Cardiac fibroblast (primary cell): ENCODE results near the gene NLGN1.
A peak's percentile ranks its signal among the peaks of the same experiment; 100 is the strongest.
"Not testable (repeated sequence)": the region's sequence is repeated elsewhere in the genome, so short reads cannot be mapped to it uniquely, and the experiment has no call there.

Experiments used
- DNase-seq, 2 donors: peaks; one replicate each; pipeline versions ENCODE4 v3.0.0 to v3.0.0-alpha.2; 2010; ENCODE audit warnings: low read depth in 2 of 2
- H3K4me3 ChIP-seq, 2 donors: replicated peaks in 1 of 2; 1 replicate in 1 of 2; 2 replicates in 1 of 2; pipeline ENCODE4 v1.5.1; 2011; ENCODE audit warnings: low read depth in 2 of 2, low read length in 2 of 2, mild to moderate bottlenecking in 2 of 2, moderate library complexity in 1 of 2
- TF ChIP-seq, protein P1 (sequence below): IDR thresholded peaks from one replicate; pipeline ENCODE4 v1.5.1; 2011; ENCODE audit warnings: low read depth, mild to moderate bottlenecking, low read length, inconsistent platforms

Gene NLGN1

GRCh38 chr3:174202561-174202960 lies 805.0 kb downstream of the NLGN1 start:
- no peak overlapping the region for H3K4me3 ChIP-seq
- TF ChIP-seq, protein P1, sequence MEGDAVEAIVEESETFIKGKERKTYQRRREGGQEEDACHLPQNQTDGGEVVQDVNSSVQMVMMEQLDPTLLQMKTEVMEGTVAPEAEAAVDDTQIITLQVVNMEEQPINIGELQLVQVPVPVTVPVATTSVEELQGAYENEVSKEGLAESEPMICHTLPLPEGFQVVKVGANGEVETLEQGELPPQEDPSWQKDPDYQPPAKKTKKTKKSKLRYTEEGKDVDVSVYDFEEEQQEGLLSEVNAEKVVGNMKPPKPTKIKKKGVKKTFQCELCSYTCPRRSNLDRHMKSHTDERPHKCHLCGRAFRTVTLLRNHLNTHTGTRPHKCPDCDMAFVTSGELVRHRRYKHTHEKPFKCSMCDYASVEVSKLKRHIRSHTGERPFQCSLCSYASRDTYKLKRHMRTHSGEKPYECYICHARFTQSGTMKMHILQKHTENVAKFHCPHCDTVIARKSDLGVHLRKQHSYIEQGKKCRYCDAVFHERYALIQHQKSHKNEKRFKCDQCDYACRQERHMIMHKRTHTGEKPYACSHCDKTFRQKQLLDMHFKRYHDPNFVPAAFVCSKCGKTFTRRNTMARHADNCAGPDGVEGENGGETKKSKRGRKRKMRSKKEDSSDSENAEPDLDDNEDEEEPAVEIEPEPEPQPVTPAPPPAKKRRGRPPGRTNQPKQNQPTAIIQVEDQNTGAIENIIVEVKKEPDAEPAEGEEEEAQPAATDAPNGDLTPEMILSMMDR: no peak
- peak in 1 of 2 donors; percentile 53 for DNase-seq

DNA sequence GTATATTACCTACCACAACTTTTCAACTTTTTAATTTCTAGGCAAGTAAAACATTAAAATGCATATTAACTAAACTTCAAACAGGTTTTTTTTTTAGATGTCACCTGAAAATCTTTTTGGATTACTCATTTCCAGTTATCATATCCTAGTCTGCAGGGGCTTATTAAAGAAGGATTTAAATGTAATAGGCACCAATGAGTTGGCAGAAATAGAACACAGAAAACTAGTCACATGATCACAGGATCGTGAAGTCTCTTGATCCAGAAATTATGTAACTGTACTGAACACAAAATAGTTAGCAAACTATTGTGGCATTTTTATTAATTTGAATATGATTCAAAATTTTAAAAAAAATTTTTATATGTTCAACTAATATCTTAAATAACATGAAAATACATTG lies 807.2 kb downstream of the NLGN1 start:
- TF ChIP-seq, protein P1: no peak
- no peak overlapping the region for H3K4me3 ChIP-seq
- no peak for DNase-seq

DNA sequence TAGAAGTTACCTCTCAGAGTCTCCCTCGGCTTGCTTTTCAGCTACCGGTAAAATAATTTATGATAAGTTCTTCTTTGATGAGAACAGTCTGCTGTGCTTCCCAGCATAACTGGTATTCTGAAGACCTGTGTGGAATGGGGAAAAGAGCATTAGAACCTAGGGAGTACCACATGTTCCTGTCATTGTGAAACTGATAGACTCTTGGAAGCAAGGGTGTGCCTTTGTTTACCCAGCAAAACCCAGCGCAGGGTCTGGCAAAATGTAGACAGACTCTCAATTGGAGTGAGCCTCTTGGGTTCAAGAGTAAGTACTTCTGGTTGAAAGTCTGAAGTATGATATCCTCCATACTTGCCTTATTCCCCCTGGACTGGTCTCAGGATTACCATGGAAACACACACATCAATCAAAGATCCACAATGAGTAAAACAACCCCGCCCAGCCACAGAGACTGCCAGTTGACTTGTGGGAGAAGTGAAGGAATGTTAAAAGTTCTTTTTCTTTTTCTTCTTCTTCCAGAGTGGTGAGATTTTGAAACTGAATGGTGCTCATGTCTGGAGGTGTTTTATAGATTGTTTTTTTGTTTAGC lies 809.2 kb downstream of the NLGN1 start:
- H3K4me3 ChIP-seq: no peak overlapping the region
- TF ChIP-seq, protein P1: no peak

DNA sequence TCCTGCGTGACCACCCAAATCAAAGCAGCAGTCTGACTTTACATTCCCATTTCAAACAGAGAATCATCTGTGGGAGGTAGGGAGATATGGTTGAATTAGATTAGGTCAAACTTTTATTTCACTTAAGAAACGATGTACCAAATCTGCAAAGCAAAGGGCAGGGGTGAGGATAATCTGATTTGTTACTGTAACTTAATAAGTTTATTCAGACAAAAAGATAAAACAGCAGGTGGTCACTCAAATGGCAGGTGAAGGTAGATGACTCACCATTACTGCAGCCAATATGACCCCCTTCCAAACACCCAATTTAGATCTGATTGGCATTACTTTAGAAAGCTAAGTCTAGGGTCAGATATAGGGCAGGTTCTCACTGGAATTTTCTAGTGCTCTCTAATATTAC lies 810.6 kb downstream of the NLGN1 start:
- DNase-seq: no peak
- TF ChIP-seq, protein P1: no peak
- H3K4me3 ChIP-seq: no peak overlapping the region

More for the DNA sequence above, 809.2 kb downstream of the NLGN1 start:
- DNase-seq: peak in 1 of 2 donors; percentile 5

DNA sequence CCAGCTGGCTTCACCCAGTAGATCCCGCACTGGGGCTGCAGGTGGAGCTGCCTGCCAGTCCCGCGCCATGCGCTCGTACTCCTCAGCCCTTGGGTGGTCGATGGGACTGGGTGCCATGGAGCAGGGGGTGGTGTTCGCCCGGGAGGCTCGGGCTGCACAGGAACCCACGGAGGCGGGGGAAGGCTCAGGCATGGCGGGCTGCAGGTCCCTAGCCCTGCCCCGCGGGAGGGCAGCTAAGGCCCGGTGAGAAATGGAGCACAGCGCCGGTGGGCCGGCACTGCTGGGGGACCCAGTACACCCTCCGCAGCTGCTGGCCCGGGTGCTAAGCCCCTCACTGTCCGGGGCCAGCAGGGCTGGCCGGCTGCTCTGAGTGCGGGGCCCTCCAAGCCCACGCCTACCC lies 814.4 kb downstream of the NLGN1 start:
- DNase-seq, H3K4me3 ChIP-seq: not testable (repeated sequence)

DNA sequence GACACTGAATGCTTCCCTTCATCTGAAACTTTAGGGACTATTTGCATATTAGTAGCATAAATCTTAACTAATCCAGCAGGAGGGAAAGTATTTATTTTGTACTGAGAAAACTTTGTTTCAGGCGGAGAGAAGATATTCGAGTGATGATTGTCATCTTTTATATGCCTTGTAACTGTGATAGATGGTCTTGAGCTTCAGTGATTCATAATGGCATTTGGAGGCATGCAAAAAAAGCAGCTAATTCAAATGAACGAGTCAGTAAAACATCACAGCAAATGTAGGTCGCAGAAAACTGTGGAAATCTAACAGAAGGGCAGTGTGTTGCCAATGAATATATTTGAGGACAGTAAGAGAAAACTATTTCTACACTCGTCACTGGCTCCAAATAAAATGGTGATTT lies 817.9 kb downstream of the NLGN1 start:
- DNase-seq: no peak
- TF ChIP-seq, protein P1: no peak

GRCh38 chr3:174216019-174216418 lies 818.5 kb downstream of the NLGN1 start:
- H3K4me3 ChIP-seq: no peak overlapping the region
- TF ChIP-seq, protein P1: no peak
- DNase-seq: no peak

More for the DNA sequence above, 817.9 kb downstream of the NLGN1 start:
- H3K4me3 ChIP-seq: no peak overlapping the region
